ENCODE data around the gene TPSAB1. TPM values are rescaled to one million over a fixed set of nuclear protein-coding genes. Genes with fewer than 3 reads are reported as not detected.

Gene TPSAB1
- total and polyA plus RNA-seq, 8 donors, result 1.1 to 17.0 (median 4.9) TPM

- H3K4me1 ChIP-seq, result no peaks in the 10 kb centered on the region
- no peak for FAIRE-seq
- no peaks in the 10 kb centered on the region for H3K9me3 ChIP-seq
Observed at GRCh38 chr16:1290063-1290501, 49.6 kb downstream of the TPSAB1 start.

GRCh38 chr16:1290860-1291575 lies 50.5 kb downstream of the TPSAB1 start:
- peak in 1 of 6 donors; percentile 63 for DNase-seq

More at GRCh38 chr16:1290063-1290501, 49.6 kb downstream of the TPSAB1 start:
- Histone ChIP-seq H3K36me3 (no peaks in the 10 kb centered on the region), H3K4me3 (no peak overlapping the region), H3K27me3 (peaks cover 0 to 8% (median 0%) of the 10 kb centered on the region in 4 donors), H3K27ac (no peak overlapping the region)
- WGBS, 2 donors, result 52 to 56% methylated on average over 18 to 22 of the region's 22 CpGs
- DNase-seq (no peak), ATAC-seq (no peak)
- intact Hi-C loops (cut with DNase I), result no loop called here
- TF ChIP-seq, protein P1, sequence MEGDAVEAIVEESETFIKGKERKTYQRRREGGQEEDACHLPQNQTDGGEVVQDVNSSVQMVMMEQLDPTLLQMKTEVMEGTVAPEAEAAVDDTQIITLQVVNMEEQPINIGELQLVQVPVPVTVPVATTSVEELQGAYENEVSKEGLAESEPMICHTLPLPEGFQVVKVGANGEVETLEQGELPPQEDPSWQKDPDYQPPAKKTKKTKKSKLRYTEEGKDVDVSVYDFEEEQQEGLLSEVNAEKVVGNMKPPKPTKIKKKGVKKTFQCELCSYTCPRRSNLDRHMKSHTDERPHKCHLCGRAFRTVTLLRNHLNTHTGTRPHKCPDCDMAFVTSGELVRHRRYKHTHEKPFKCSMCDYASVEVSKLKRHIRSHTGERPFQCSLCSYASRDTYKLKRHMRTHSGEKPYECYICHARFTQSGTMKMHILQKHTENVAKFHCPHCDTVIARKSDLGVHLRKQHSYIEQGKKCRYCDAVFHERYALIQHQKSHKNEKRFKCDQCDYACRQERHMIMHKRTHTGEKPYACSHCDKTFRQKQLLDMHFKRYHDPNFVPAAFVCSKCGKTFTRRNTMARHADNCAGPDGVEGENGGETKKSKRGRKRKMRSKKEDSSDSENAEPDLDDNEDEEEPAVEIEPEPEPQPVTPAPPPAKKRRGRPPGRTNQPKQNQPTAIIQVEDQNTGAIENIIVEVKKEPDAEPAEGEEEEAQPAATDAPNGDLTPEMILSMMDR (IDR thresholded peaks at IDR 0.05), result no peak

DNA sequence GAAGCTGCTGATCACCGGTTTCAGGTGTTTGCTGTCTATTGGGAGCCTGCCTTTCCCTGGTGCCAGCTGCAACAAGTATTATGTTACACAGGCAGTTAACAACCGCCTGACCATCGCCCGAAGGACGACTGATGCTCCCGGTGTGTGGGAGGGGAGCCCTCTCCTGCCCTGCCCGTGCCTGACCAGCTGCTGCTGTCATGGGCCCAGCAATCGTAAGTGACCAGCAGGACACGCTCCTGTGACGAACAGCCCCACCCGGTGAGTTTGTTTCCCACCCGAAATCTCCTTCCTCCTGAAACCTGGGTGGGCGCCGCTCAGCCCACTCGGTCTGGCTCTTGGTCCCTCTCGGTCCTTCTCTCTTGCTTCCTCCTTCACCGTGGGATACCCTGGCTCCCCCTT lies 51.1 kb downstream of the TPSAB1 start:
- intact Hi-C loops (cut with DNase I), result no loop called here
- DNase-seq, result peak in 1 of 6 donors; percentile 45
- ATAC-seq, result no peak
- peaks cover 0 to 8% (median 0%) of the 10 kb centered on the region in 4 donors for H3K27me3 ChIP-seq
- FAIRE-seq, result no peak
- H3K9me3 ChIP-seq, result no peaks in the 10 kb centered on the region
- H3K36me3 ChIP-seq, result no peaks in the 10 kb centered on the region
- H3K27ac ChIP-seq, result no peak overlapping the region
- no peak overlapping the region for H3K4me3 ChIP-seq
- TF ChIP-seq, protein P1 (IDR thresholded peaks at IDR 0.05), result no peak
- WGBS, 2 donors, result 57 to 62% methylated on average over 17 of the region's 17 CpGs
- H3K4me1 ChIP-seq, result no peaks in the 10 kb centered on the region

More at GRCh38 chr16:1290860-1291575, 50.5 kb downstream of the TPSAB1 start:
- TF ChIP-seq, protein P1 (IDR thresholded peaks at IDR 0.05), result no peak
- peaks cover 0 to 8% (median 0%) of the 10 kb centered on the region in 4 donors for H3K27me3 ChIP-seq
- no peak overlapping the region for H3K4me3 ChIP-seq
- H3K27ac ChIP-seq, result no peak overlapping the region
- no peaks in the 10 kb centered on the region for H3K36me3 ChIP-seq
- H3K9me3 ChIP-seq, result no peaks in the 10 kb centered on the region
- intact Hi-C loops (cut with DNase I), result no loop called here
- 56 to 61% methylated on average over 28 to 29 of the region's 29 CpGs for WGBS, 2 donors
- FAIRE-seq (no peak), ATAC-seq (no peak)
- H3K4me1 ChIP-seq, result no peaks in the 10 kb centered on the region

Other genes with a start within 250 kb of the TPSAB1 start
- gene SSTR5, start 168.0 kb upstream of the TPSAB1 start, total RNA-seq, result under 1 TPM in 5 of 6 donors, not detected in 1; 0.12 to 0.38 (median 0.24) TPM
- gene SSTR5, start 168.0 kb upstream of the TPSAB1 start, polyA plus RNA-seq, result 1 to 10 TPM; 1.2 TPM
- not detected for gene C1QTNF8, start 144.5 kb upstream of the TPSAB1 start, total RNA-seq
- under 1 TPM in 1 of 2 donors, not detected in 1; 0.23 TPM for gene C1QTNF8, start 144.5 kb upstream of the TPSAB1 start, polyA plus RNA-seq
- gene CACNA1H, start 87.6 kb upstream of the TPSAB1 start, total RNA-seq, result 1 to 10 TPM; 2.5 to 5.4 (median 3.6) TPM
- gene CACNA1H, start 87.6 kb upstream of the TPSAB1 start, polyA plus RNA-seq, result 10 to 100 TPM; 12.8 to 20.5 TPM
- gene TPSG1, start 15.4 kb upstream of the TPSAB1 start, total RNA-seq, result under 1 TPM in 1 of 6 donors, not detected in 5; 0.26 TPM
- gene TPSG1, start 15.4 kb upstream of the TPSAB1 start, polyA plus RNA-seq, result under 1 TPM in 1 of 2 donors, not detected in 1; 0.12 TPM
- gene TPSB2, start 10.5 kb upstream of the TPSAB1 start, total RNA-seq, result 1 to 10 TPM in 5 of 6 donors, under 1 TPM in 1; 0.69 to 9.9 (median 4.8) TPM
- gene TPSB2, start 10.5 kb upstream of the TPSAB1 start, polyA plus RNA-seq, result 10 to 100 TPM in 1 of 2 donors, 1 to 10 TPM in 1; 2.4 to 12.2 TPM
- under 1 TPM in 1 of 6 donors, not detected in 5; 0.61 TPM for gene TPSD1, start 15.4 kb downstream of the TPSAB1 start, total RNA-seq
- under 1 TPM; 0.19 to 0.26 TPM for gene TPSD1, start 15.4 kb downstream of the TPSAB1 start, polyA plus RNA-seq
- 10 to 100 TPM; 30.0 to 57.9 (median 36.1) TPM for gene UBE2I, start 68.9 kb downstream of the TPSAB1 start, total RNA-seq
- gene UBE2I, start 68.9 kb downstream of the TPSAB1 start, polyA plus RNA-seq, result 10 to 100 TPM; 35.3 to 42.0 TPM
- 10 to 100 TPM in 3 of 6 donors, 1 to 10 TPM in 3; 2.1 to 13.1 (median 9.4) TPM for gene BAIAP3, start 92.9 kb downstream of the TPSAB1 start, total RNA-seq
- 100 to 1,000 TPM in 1 of 2 donors, 10 to 100 TPM in 1; 47.4 to 110 TPM for gene BAIAP3, start 92.9 kb downstream of the TPSAB1 start, polyA plus RNA-seq
- 10 to 100 TPM; 22.2 to 32.3 (median 29.4) TPM for gene TSR3, start 111.2 kb downstream of the TPSAB1 start, total RNA-seq
- gene TSR3, start 111.2 kb downstream of the TPSAB1 start, polyA plus RNA-seq, result 10 to 100 TPM; 34.1 to 40.9 TPM
- gene GNPTG, start 111.2 kb downstream of the TPSAB1 start, total RNA-seq, result 10 to 100 TPM; 28.0 to 51.5 (median 36.2) TPM
- gene GNPTG, start 111.2 kb downstream of the TPSAB1 start, polyA plus RNA-seq, result 10 to 100 TPM; 58.2 to 75.3 TPM
- gene UNKL, start 174.0 kb downstream of the TPSAB1 start, total RNA-seq, result 10 to 100 TPM in 3 of 6 donors, 1 to 10 TPM in 3; 4.4 to 22.1 (median 10.2) TPM
- 10 to 100 TPM in 1 of 2 donors, 1 to 10 TPM in 1; 7.6 to 15.2 TPM for gene UNKL, start 174.0 kb downstream of the TPSAB1 start, polyA plus RNA-seq
- 1 to 10 TPM; 2.2 to 4.7 (median 4.3) TPM for gene UQCC4, start 180.0 kb downstream of the TPSAB1 start, total RNA-seq
- 10 to 100 TPM in 1 of 2 donors, 1 to 10 TPM in 1; 8.3 to 14.4 TPM for gene UQCC4, start 180.0 kb downstream of the TPSAB1 start, polyA plus RNA-seq
- gene PERCC1, start 190.4 kb downstream of the TPSAB1 start, total RNA-seq, result under 1 TPM in 2 of 6 donors, not detected in 4; 0.16 to 0.23 TPM
- gene PERCC1, start 190.4 kb downstream of the TPSAB1 start, polyA plus RNA-seq, result not detected
- 1 to 10 TPM in 3 of 6 donors, under 1 TPM in 3; 0.59 to 3.2 (median 1.2) TPM for gene CCDC154, start 203.9 kb downstream of the TPSAB1 start, total RNA-seq
- gene CCDC154, start 203.9 kb downstream of the TPSAB1 start, polyA plus RNA-seq, result 1 to 10 TPM; 7.7 to 7.8 TPM
- gene CLCN7, start 234.3 kb downstream of the TPSAB1 start, total RNA-seq, result 10 to 100 TPM; 31.0 to 56.1 (median 34.3) TPM
- gene CLCN7, start 234.3 kb downstream of the TPSAB1 start, polyA plus RNA-seq, result 10 to 100 TPM; 41.9 to 91.2 TPM
- not detected for gene PTX4, start 248.2 kb downstream of the TPSAB1 start, total RNA-seq
- gene PTX4, start 248.2 kb downstream of the TPSAB1 start, polyA plus RNA-seq, result not detected